T-helper 2 cell (primary cell): ENCODE data around the gene FILIP1.
"Not testable (repeated sequence)": the region's sequence is repeated elsewhere in the genome, so short reads cannot be mapped to it uniquely, and the experiment has no call there.

ENCODE experiments used
- DNase-seq, 5 experiments: peaks; one replicate each; pipeline versions ENCODE4 v3.0.0 to v3.0.0-alpha.2; 2012 to 2022

The FILIP1 gene

DNA sequence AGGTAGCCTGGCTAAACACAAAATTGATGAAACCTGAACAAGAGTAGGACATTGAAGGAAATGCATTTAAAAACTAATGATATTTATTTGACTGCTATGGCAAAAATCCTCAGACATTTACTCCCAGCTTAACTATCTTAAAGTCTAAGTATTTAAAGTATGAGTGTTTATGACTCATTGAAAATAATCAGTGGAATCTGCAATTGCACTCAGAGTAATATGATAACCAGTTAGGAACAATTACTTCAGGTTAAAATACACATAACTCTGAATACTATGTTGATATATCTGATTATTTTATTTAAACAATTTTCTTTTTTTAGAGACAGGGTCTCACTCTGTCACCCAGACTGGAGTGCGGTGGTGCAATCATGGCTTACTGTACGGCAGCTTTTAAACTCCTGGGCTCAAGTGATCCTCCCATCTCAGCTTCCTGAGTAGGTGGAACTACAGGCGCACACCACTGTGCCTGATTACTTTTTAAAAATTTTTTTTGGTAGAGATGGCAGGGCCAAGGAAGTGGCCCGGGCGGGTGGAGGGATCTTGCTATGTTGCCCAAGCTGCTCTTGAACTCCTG is 43.9 kb downstream of the FILIP1 start:
- DNase-seq = no peak

DNA sequence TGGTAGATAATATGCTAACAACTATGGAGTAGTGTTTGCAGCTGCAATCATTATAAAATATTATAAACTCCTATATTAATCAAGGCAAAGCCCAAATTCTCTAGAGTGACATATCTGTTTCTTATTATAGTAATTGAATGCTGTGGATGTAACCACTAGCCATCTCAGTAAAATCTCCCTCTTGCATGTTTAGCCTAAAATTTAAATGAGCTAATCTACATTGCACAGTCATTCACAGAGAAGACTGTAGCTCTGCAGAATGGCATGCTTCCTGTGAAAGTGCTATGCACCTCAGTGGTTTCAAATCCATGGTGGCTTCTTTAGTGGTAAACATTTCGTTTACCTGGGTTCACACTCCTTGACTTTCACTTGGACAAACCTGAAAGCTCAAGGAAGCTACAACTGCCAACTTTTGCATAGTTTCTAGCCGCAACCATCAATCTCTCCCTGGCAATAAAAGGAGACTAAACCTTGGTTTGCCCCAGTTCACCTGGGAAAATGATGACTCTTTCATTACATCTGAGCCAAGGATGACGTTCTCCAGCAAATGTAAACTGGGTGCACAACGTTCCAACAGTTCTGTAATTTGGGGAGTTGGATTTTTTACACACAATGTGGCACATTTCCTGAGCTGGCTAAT is 47.2 kb downstream of the FILIP1 start:
- DNase-seq = peak in 1 of 5 experiments; percentile 81

- DNase-seq = no peak
Measured at GRCh38 chr6:75445738-75446137, 47.9 kb downstream of the FILIP1 start.

DNA sequence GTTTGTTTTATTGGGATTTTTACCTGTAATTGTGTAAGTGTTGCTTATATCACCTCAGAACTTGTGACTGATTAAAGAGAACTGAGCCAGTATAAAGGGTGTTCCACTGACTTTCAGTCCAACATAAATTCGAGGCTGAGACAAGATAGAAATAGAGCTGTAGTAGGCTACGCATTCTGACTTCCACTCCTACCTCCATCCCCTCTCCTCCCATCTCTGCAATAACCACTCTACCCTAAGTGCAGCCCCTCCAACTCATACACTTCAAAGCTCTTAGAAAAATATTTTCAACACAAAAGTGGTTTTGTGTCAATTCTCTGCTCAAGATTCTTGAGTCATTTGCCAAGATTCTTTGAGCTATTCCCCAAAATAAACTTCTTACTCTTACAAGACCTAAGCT is 48.7 kb downstream of the FILIP1 start:
- no peak for DNase-seq

DNA sequence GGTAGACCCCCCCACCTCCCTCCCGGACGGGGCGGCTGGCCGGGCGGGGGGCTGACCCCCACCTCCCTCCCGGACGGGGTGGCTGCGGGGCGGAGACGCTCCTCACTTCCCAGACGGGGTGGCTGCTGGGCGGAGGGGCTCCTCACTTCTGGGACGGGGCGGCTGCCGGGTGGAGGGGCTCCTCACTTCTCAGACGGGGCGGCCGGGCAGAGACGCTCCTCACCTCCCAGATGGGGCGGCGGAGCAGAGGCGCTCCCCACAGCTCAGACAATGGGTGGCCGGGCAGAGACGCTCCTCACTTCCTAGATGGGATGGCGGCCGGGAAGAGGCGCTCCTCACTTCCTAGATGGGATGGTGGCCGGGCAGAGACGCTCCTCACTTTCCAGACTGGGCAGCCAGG is 51.7 kb downstream of the FILIP1 start:
- DNase-seq = not testable (repeated sequence)

- not testable (repeated sequence) for DNase-seq
Measured at GRCh38 chr6:75441479-75441878, 52.1 kb downstream of the FILIP1 start.

GRCh38 chr6:75438442-75439116 is 55.0 kb downstream of the FILIP1 start:
- no peak for DNase-seq

- DNase-seq = no peak
Measured at GRCh38 chr6:75438013-75438431, 55.6 kb downstream of the FILIP1 start.

DNA sequence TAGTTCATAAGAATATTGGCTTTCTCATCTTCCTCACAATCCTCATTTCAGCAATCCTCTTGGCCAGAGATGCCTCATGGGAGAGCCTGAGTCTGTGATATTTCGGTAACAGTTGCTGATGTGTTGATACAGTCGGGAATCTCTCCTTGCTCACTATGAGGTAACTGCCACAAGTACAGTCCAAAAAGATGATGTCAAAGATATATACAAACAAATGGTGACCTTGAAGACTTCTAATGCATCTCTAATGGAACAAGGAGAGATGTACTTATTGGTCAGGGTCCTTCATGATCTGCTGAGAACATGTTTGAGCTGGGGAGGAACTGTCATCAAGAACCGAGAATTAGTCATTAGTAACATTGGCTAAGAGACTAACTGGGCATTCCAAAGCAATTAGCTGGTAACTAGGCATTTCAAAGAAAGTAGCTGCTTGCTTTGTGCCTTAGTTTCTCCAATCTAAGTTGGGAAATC is 56.1 kb downstream of the FILIP1 start:
- DNase-seq = no peak

GRCh38 chr6:75436869-75437268 is 56.7 kb downstream of the FILIP1 start:
- no peak for DNase-seq

- not testable (repeated sequence) for DNase-seq
Measured at GRCh38 chr6:75432809-75433208, 60.8 kb downstream of the FILIP1 start.

DNA sequence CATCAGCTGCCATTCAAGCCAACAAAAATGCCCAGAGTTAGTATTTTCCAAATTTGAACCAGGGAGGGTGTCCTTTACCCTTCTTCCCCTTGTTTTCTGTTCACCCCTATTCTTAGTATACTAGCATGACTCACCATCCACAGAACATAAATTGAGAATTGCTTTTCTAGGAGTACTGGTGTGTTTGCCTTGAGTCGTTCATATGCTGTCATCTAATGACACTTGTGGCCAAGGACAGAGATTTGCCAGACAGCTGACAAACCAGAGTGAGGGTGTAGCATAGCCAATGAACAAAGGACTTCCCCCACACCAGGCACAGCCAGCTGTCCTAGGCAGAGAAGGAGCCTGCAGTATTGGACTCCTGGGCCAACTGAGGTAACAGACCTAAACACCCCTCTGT is 62.2 kb downstream of the FILIP1 start:
- peak in 1 of 5 experiments; percentile 7 for DNase-seq

- no peak for DNase-seq
Measured at GRCh38 chr6:75430631-75431325, 62.8 kb downstream of the FILIP1 start.

DNA sequence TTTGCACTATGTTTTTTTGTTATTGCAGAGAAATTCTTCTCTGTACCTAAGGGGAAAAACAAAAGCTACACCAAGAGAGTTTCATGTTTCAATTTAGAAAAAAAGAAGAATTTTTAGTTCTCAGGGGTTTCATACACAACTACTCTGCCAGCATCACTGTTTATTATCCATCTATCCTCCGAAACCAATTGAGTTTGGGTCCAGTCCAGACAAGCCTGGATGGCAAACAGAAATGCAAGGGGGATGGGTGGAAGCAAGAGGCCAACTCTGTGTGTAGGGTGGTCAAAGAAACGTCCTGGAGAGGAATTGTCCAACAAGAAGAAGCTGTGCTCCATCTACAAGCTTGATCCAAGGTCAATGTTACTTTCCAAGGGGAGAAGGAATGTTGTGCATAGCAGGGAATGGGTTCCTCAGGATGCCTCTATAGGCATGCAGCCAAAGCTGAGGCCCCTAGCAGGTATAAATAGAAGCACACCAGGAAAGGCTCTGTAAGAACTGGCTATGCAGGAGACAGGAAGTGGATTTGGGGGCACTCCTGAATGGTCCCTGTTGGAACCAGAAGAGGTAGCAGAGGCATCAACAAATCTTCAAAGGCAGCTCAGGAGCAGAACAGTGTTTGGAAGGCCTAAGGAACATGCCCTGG is 64.4 kb downstream of the FILIP1 start:
- DNase-seq = no peak

DNA sequence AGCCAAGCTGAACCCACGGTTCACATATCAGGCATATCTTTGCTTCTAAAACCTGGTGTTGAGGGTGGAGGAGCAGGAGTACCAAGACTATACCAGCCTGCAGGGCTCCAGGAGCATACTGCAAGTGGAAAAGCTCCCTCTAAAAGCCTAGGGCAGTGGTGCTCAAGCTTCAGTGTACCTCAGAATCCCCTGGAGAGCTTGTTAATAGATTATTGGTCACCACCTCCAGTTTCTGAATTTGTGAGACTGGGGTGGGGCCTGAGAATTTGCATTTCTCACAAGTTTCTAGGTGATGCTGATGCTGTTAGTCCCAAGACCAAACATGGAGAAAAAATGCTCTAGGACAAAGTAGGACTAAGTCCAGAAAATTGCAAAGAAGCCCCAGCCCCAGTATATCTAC is 65.4 kb downstream of the FILIP1 start:
- no peak for DNase-seq

- DNase-seq = no peak
Measured at GRCh38 chr6:75427329-75427728, 66.3 kb downstream of the FILIP1 start.

DNA sequence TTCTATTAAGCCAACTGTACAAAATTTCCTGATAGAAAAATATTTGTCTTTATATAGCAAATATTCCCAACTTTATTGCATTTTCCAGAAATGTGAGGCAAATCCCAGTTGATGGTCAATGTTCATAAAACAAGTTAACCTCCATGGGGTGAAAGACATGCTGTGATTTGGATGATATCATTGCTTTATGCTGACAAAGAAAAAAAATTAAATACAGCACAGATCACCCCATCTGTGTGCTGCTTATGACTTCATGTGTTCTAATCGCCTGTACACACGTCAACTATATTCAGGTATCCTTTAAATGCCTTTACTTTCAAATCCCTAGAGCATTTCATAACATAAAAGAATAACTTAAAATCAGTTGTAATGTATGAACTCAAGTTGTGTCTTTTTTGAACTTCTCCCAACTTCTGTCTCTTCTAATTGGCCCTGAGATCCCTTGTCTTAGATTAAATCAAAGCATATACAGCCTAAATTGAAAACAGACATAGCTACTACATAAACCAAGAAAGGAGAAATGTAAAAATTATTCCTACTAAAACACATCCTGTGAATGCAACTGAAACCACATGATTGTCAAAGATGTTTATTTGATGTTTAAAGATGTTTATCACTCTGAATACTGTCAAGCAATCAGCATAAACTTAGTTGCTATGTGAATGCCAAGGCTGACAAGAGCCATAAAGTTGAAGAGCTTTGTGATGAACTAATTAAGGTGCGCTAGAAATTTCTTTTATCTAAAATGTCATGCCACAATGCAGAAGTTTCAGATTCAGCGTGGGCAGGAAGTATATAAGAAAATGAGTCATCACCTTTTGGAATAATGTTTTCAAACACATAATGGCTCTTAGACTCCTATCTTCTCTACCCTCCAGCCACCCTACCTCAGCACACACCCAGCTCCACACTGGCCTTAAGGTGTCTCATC is 68.7 kb downstream of the FILIP1 start:
- DNase-seq = peak in 1 of 5 experiments; percentile 13

- DNase-seq = no peak
Measured at GRCh38 chr6:75423386-75423785, 70.2 kb downstream of the FILIP1 start.

DNA sequence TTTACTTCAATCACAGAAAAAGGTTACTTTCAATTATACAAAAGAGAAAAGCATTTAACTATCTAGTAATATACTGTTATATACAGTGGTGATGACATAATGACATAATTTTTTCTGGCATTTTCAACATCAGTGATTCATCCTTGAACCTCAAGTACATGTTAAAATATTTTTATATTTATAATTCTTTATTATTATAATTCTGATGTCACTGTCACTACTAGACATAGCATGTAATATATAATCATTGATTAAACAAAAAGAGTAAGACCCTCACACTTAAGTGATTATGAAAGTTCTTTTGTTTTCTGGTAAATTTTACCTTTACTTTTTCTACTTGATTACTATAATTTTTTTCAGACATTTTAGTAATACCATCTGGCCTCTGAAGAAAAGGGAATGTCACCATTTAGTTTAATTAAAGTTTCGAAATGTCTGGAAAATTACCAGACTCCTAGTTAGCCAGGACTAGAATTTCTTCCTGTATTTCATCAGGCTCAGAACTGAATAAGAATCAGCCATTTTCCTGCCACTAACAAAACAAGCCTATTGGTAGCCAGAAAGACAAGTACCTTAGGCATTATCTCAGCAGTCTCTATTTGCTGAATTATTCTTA is 71.5 kb downstream of the FILIP1 start:
- no peak for DNase-seq

DNA sequence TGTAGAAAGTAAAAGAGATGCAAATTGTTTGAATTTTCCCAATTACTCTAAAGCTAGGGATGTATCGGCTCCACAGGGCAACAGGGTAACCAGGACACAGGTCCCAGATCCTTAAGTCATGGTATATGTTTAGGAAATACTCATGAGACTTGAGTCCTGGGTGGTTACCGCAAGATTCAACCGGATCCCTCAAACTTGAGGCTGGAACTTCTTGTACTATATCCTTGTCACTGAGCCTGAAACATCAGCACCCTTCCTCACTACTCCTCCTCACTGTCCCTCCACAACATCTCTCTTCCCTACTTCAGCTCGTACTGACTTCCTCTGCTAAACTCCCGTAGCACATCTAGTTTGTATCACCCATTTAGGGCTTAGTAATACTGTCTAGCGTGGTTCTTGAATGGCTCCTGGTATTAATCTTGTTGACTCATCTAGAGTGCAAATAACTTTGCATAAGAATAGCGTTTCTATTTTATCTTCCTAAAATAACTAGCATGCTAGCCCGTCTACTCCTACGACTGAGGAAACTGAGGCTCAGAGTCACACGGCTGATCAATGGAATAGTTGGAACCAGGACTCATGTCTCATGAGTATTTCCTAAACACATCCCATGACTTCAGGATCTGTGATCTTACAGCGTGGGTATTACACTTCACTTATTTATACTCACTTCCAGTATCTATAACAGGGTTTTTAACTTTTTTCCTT is 72.1 kb downstream of the FILIP1 start:
- DNase-seq = no peak

- no peak for DNase-seq
Measured at GRCh38 chr6:75419980-75420379, 73.6 kb downstream of the FILIP1 start.
